H1 (cell line): Measurements from ENCODE around the gene SH3BP5. TPM values are rescaled to one million over a fixed set of nuclear protein-coding genes. Genes with fewer than 3 reads are reported as not detected.

Experiments used
- CTCF ChIA-PET: fragments of 300-600 bp; sonication (Branson Sonifier 250); formaldehyde crosslinking; loops from one replicate; lab custom pipeline; 2021; ENCODE audit not compliant: partially characterized antibody; lab: Charles Lee
- POLR2A ChIA-PET: fragments of 300-600 bp; sonication (Branson Sonifier 250); formaldehyde crosslinking; loops from one replicate; lab custom pipeline; 2021; ENCODE audit warnings: inconsistent platforms; ENCODE audit not compliant: partially characterized antibody; lab: Charles Lee
- DNase-seq, 2 experiments: peaks; one replicate each; pipeline versions ENCODE4 v3.0.0 to v3.0.0-alpha.2; 2010 to 2022; ENCODE audit warnings: low spot score in 2 of 2, low read depth in 1 of 2, mixed read lengths in 1 of 2
- FAIRE-seq: peaks from 2 replicates; lab custom pipeline; 2011; peaks lifted over from hg19 to GRCh38; lab: Jason Lieb, UNC
- H2AFZ ChIP-seq: 2 replicates; pipeline ENCODE4 v1.8.1; 2012; ENCODE audit warnings: low read length, inconsistent platforms
- H2AK5ac ChIP-seq: 2 replicates; pipeline ENCODE4 v1.6.1; 2013; ENCODE audit warnings: low read depth, low read length
- H2BK120ac ChIP-seq: replicated peaks from 2 replicates; pipeline ENCODE3; 2013; ENCODE audit warnings: low read depth, low read length, inconsistent platforms
- H2BK12ac ChIP-seq: 2 replicates; pipeline ENCODE4 v1.6.1; 2013; ENCODE audit warnings: low read depth, low read length
- H2BK15ac ChIP-seq: 2 replicates; pipeline ENCODE4 v1.6.1; 2013; ENCODE audit warnings: low read length
- H2BK20ac ChIP-seq: 2 replicates; pipeline ENCODE4 v1.6.1; 2013; ENCODE audit warnings: low read length
- H2BK5ac ChIP-seq: 2 replicates; pipeline ENCODE4 v1.6.1; 2013; ENCODE audit warnings: low read depth, low read length
- H3K14ac ChIP-seq: 2 replicates; pipeline ENCODE4 v1.6.1; 2013; ENCODE audit warnings: inconsistent platforms; ENCODE audit not compliant: insufficient read length
- H3K18ac ChIP-seq: 2 replicates; pipeline ENCODE4 v1.6.1; 2013; ENCODE audit warnings: low read length; ENCODE audit errors: extremely low read depth
- H3K23ac ChIP-seq: 2 replicates; pipeline ENCODE4 v1.6.1; 2013; ENCODE audit warnings: inconsistent platforms; ENCODE audit not compliant: insufficient read length
- H3K23me2 ChIP-seq: 2 replicates; pipeline ENCODE4 v1.6.1; 2013; ENCODE audit warnings: low read depth, low read length
- H3K27ac ChIP-seq: 2 replicates; pipeline ENCODE4 v1.6.1; 2011; ENCODE audit warnings: low read depth, low read length, inconsistent platforms
- H3K27me3 ChIP-seq, 4 experiments: replicated peaks in 1 of 4; 1 replicate in 1 of 4; 2 replicates in 3 of 4; pipeline versions ENCODE4 v1.6.1 to v1.8.1; 2011 to 2013; ENCODE audit warnings: low read length in 3 of 4, mild to moderate bottlenecking in 3 of 4, inconsistent platforms in 2 of 4, mixed read lengths in 2 of 4, moderate library complexity in 1 of 4; ENCODE audit not compliant: control insufficient read depth in 3 of 4, insufficient read depth in 3 of 4; ENCODE audit errors: extremely low read depth in 1 of 4
- H3K36me3 ChIP-seq, 4 experiments: 2 replicates each; pipeline versions ENCODE4 v1.6.1 to v1.8.1; 2011 to 2013; ENCODE audit warnings: mild to moderate bottlenecking in 4 of 4, low read length in 3 of 4, moderate library complexity in 2 of 4, control low read depth in 1 of 4, inconsistent platforms in 1 of 4; ENCODE audit not compliant: insufficient read depth in 4 of 4, control insufficient read depth in 2 of 4
- H3K4ac ChIP-seq: replicated peaks from 2 replicates; pipeline ENCODE3; 2013; ENCODE audit warnings: low read length, low read depth, mixed read lengths, inconsistent platforms; ENCODE audit not compliant: insufficient read length
- H3K4me1 ChIP-seq, 4 experiments: replicated peaks in 1 of 4; 1 replicate in 1 of 4; 2 replicates in 3 of 4; pipeline versions ENCODE4 v1.6.1 to v1.8.1; 2011 to 2013; ENCODE audit warnings: low read length in 3 of 4, inconsistent platforms in 2 of 4, mixed read lengths in 1 of 4; ENCODE audit not compliant: insufficient read depth in 4 of 4, control insufficient read depth in 3 of 4
- H3K4me2 ChIP-seq, 2 experiments: 2 replicates each; pipeline versions ENCODE4 v1.6.1 to v1.8.1; 2011 to 2013; ENCODE audit warnings: low read depth in 2 of 2, low read length in 2 of 2, control low read depth in 1 of 2, inconsistent platforms in 1 of 2, mild to moderate bottlenecking in 1 of 2; ENCODE audit not compliant: insufficient read depth in 1 of 2
- H3K4me3 ChIP-seq, 4 experiments: fragments of 200-600, 300-600 bp in 1 of 4; sonication (generic), shearing (Covaris generic), sonication (Bioruptor Twin) in 1 of 4; 2 replicates each; pipeline versions ENCODE4 v1.5.1 to v1.8.1; 2011 to 2016; ENCODE audit warnings: low read length in 4 of 4, low read depth in 3 of 4, control low read depth in 2 of 4, inconsistent platforms in 2 of 4, mild to moderate bottlenecking in 2 of 4, mixed read lengths in 1 of 4, moderate library complexity in 1 of 4; ENCODE audit not compliant: insufficient read depth in 2 of 4; ENCODE audit errors: extremely low read depth in 1 of 4
- H3K56ac ChIP-seq: replicated peaks from 2 replicates; pipeline ENCODE3; 2013; ENCODE audit warnings: low read depth, mild to moderate bottlenecking, mixed read lengths, low read length, inconsistent platforms; ENCODE audit not compliant: insufficient read length
- H3K79me1 ChIP-seq: 2 replicates; pipeline ENCODE4 v1.6.1; 2013; ENCODE audit warnings: low read depth, low read length, control low read depth
- H3K79me2 ChIP-seq, 2 experiments: 2 replicates each; pipeline versions ENCODE4 v1.6.1 to v1.8.1; 2012 to 2013; ENCODE audit warnings: low read length in 2 of 2, mild to moderate bottlenecking in 2 of 2, inconsistent platforms in 1 of 2; ENCODE audit not compliant: insufficient read depth in 2 of 2, control insufficient read depth in 1 of 2
- H3K9ac ChIP-seq, 4 experiments: replicated peaks in 1 of 4; 1 replicate in 1 of 4; 2 replicates in 3 of 4; pipeline versions ENCODE4 v1.6.1 to v1.8.1; 2011 to 2013; ENCODE audit warnings: low read depth in 3 of 4, low read length in 3 of 4, control low read depth in 2 of 4, mild to moderate bottlenecking in 2 of 4, moderate library complexity in 2 of 4, inconsistent platforms in 1 of 4; ENCODE audit errors: extremely low read depth in 1 of 4
- H3K9me3 ChIP-seq, 2 experiments: 2 replicates each; pipeline versions ENCODE4 v1.6.1 to v1.8.1; 2012 to 2013; ENCODE audit warnings: mild to moderate bottlenecking in 2 of 2, moderate library complexity in 2 of 2, control low read depth in 1 of 2, inconsistent platforms in 1 of 2, low read depth in 1 of 2, low read length in 1 of 2, mixed read lengths in 1 of 2; ENCODE audit not compliant: insufficient read depth in 2 of 2
- H4K20me1 ChIP-seq, 2 experiments: replicated peaks in 1 of 2; 2 replicates each; pipeline versions ENCODE3 to v1.8.1; 2011 to 2013; ENCODE audit warnings: inconsistent platforms in 2 of 2, low read length in 2 of 2, mild to moderate bottlenecking in 1 of 2; ENCODE audit not compliant: insufficient read depth in 2 of 2, control insufficient read depth in 1 of 2
- H4K5ac ChIP-seq: 2 replicates; pipeline ENCODE4 v1.6.1; 2013; ENCODE audit warnings: low read length, low read depth, mixed read lengths, inconsistent platforms; ENCODE audit not compliant: insufficient read length
- H4K8ac ChIP-seq: 2 replicates; pipeline ENCODE4 v1.8.0; 2013; ENCODE audit warnings: mild to moderate bottlenecking, moderate library complexity, low read length, inconsistent platforms; ENCODE audit not compliant: insufficient read depth; ENCODE audit errors: extremely low read depth
- H4K91ac ChIP-seq: replicated peaks from 2 replicates; pipeline ENCODE3; 2013; ENCODE audit warnings: low read length, mixed read lengths, inconsistent platforms; ENCODE audit not compliant: insufficient read length
- ASH2L ChIP-seq: fragments of 200-600, 300-600 bp; sonication (generic); IDR thresholded peaks from one replicate; pipeline ENCODE4 v1.7.1; 2017; ENCODE audit warnings: low read length
- CHD2 ChIP-seq: IDR thresholded peaks from 2 replicates; pipeline ENCODE4 v1.6.1; 2012; ENCODE audit warnings: low read length, improper control_type of control experiment
- HDAC2 ChIP-seq, 2 experiments: fragments of 300-600 bp in 1 of 2; sonication (generic) in 1 of 2; IDR thresholded peaks; 2 replicates each; pipeline ENCODE4 v1.6.1; 2011 to 2012; ENCODE audit warnings: low read depth in 2 of 2, low read length in 2 of 2, mild to moderate bottlenecking in 2 of 2, moderate library complexity in 2 of 2, borderline replicate concordance in 1 of 2, inconsistent platforms in 1 of 2
- JUN ChIP-seq: IDR thresholded peaks from 2 replicates; pipeline ENCODE4 v1.6.1; 2011; ENCODE audit warnings: low read depth, mild to moderate bottlenecking, improper control_type of control experiment, low read length
- KDM5A ChIP-seq: fragments of 200-600 bp; IDR thresholded peaks from 2 replicates; pipeline ENCODE4 v1.7.1; 2012; ENCODE audit warnings: mild to moderate bottlenecking, low read length, inconsistent platforms, mixed read lengths
- MAX ChIP-seq: IDR thresholded peaks from 2 replicates; pipeline ENCODE4 v1.6.1; 2012; ENCODE audit warnings: inconsistent platforms
- SIRT6 ChIP-seq: IDR thresholded peaks from one replicate; pipeline ENCODE4 v1.7.1; 2012; ENCODE audit warnings: low read length, inconsistent platforms
- TCF12 ChIP-seq: IDR thresholded peaks from 2 replicates; pipeline ENCODE4 v1.6.1; 2011; ENCODE audit warnings: low read depth, mild to moderate bottlenecking, low read length
- USF2 ChIP-seq: IDR thresholded peaks from 2 replicates; pipeline ENCODE4 v1.6.1; 2011; ENCODE audit warnings: low read length, improper control_type of control experiment
- WGBS, 2 experiments: shearing (Covaris generic) in 1 of 2; methylation state at CpG; one replicate each; pipeline versions ENCODE4 v1.1.6 to v1.1.7; 2013 to 2015; ENCODE audit warnings: low lambda C conversion rate in 2 of 2, mixed read lengths in 2 of 2, inconsistent platforms in 1 of 2, low coverage in 1 of 2, missing lambda C conversion rate in 1 of 2; ENCODE audit not compliant: insufficient replicate concordance in 2 of 2, insufficient coverage in 1 of 2, insufficient read length in 1 of 2; ENCODE audit errors: extremely low coverage in 1 of 2, missing lambda C conversion rate in 1 of 2; 5-methylcytosine and 5-hydroxymethylcytosine counted together
- polyA plus RNA-seq, 7 experiments: library from polyadenylated mRNA; depleted of rRNA in 3 of 7; stranded (reverse) in 5 of 7; unstranded in 2 of 7; fragments of >200 nt in 5 of 7; fragments of 200-250 nt in 2 of 7; gene quantifications; 1 replicate in 5 of 7; 2 replicates in 1 of 7; 4 replicates in 1 of 7; pipeline versions ENCODE4 v1.2.1 to v1.2.3, GENCODE V29; 2011 to 2013; ENCODE audit warnings: missing spikeins in 2 of 7, mixed read lengths in 2 of 7
- total RNA-seq: library from RNA; stranded (reverse); fragmentation: NEBNext Ultra II Directional; extraction: Animal tissue kit (Norgen Biotek cat#: 25700); gene quantifications from 2 replicates; pipeline ENCODE4 v1.2.1, GENCODE V29; 2021

The SH3BP5 gene
- total and polyA plus RNA-seq, 2 of the 8 experiments (the other 6 are each of a cell fraction or from before 2014, with no cell fraction given): 7.1 to 9.7 TPM

GRCh38 chr3:15329046-15330005 lies 3.1 kb downstream of the SH3BP5 start:
- H4K20me1 ChIP-seq: no peaks in the 10 kb centered on the region
- no peak overlapping the region for H2BK15ac ChIP-seq
- H3K27me3 ChIP-seq: peaks cover 1 to 20% (median 10%) of the 10 kb centered on the region in 4 experiments; a peak in 6 of 7 replicates
- no peak overlapping the region for H4K5ac ChIP-seq
- no peak overlapping the region for H4K8ac ChIP-seq
- H3K23me2 ChIP-seq: peaks cover 14% of the 10 kb centered on the region
- H3K4me3 ChIP-seq: no peak overlapping the region
- H2BK12ac ChIP-seq: no peak overlapping the region
- H3K4me1 ChIP-seq: peaks cover 2 to 17% (median 9%) of the 10 kb centered on the region in 4 experiments
- no peak overlapping the region for H3K14ac ChIP-seq
- ChIA-PET POLR2A (interaction anchor here (1.4 kb wide), 1 partner anchor 78 kb away, joined by 4 read pairs; no protein-coding TSS in a partner anchor), CTCF (interaction anchor here (0.6 to 9.4 kb wide), 10 partner anchors 9 to 1034 kb away, joined by 3 to 85 read pairs (median 4); no protein-coding TSS in a partner anchor)
- no peaks in the 10 kb centered on the region for H3K9me3 ChIP-seq
- H3K56ac ChIP-seq: no peak overlapping the region
- no peak overlapping the region for H3K18ac ChIP-seq
- 82% methylated on average over 11 of the region's 11 CpGs; no CpG with 5 or more reads in 1 of the 2 experiments for WGBS, 2 experiments
- H3K36me3 ChIP-seq: peaks cover 0 to 3% (median 0%) of the 10 kb centered on the region in 4 experiments; a peak in 1 of 8 replicates
- no peak overlapping the region for H3K23ac ChIP-seq
- no peak overlapping the region; a peak in 1 of 4 replicates for H3K4me2 ChIP-seq
- no peak overlapping the region for H2BK20ac ChIP-seq
- H2BK120ac ChIP-seq: no peak overlapping the region
- no peak overlapping the region for H3K4ac ChIP-seq
- H3K79me2 ChIP-seq: no peaks in the 10 kb centered on the region; a peak in 1 of 4 replicates
- H2AK5ac ChIP-seq: no peak overlapping the region
- FAIRE-seq: no peak
- no peak overlapping the region for H2AFZ ChIP-seq
- no peak overlapping the region for H3K9ac ChIP-seq
- no peak overlapping the region for H2BK5ac ChIP-seq
- H3K79me1 ChIP-seq: peaks cover 3% of the 10 kb centered on the region; the same call in 1 of the 2 replicates
- DNase-seq: no peak
- H3K27ac ChIP-seq: no peak overlapping the region
- H4K91ac ChIP-seq: no peak overlapping the region
- no peak for TF ChIP-seq KDM5A
- no peak for TF ChIP-seq ASH2L
- TF ChIP-seq JUN: no peak
- no peak for TF ChIP-seq TCF12
- no peak for TF ChIP-seq CHD2
- no peak for TF ChIP-seq HDAC2 (IDR thresholded peaks at IDR 0.05; ENCODE audit: borderline replicate concordance in 1 of 2, low read depth in 2 of 2, low read length in 2 of 2)
- TF ChIP-seq MAX: no peak
- TF ChIP-seq USF2: no peak
- TF ChIP-seq SIRT6: no peak
